B cell (primary cell): ENCODE data around the gene ELMO3.

Source experiments
- CTCF ChIP-seq: fragments of 200-600 bp; IDR thresholded peaks from one replicate; pipeline ENCODE4 v1.8.0; 2022; ENCODE audit warnings: antibody characterized with exemption, mild to moderate bottlenecking
- EZH2 ChIP-seq: IDR thresholded peaks from 2 replicates; pipeline ENCODE4 v1.6.1; 2012; ENCODE audit warnings: borderline replicate concordance, low read depth, mild to moderate bottlenecking, moderate library complexity, low read length; ENCODE audit not compliant: insufficient read depth, poor library complexity, severe bottlenecking

- TF ChIP-seq EZH2 = no peak
- TF ChIP-seq CTCF = no peak
Observed at GRCh38 chr16:67245674-67246080, 46.7 kb downstream of the ELMO3 start.
